ENCODE data around the gene NUTM2F. TPM values are rescaled to one million over a fixed set of nuclear protein-coding genes. Genes with fewer than 3 reads are reported as not detected.
"Not testable (repeated sequence)": the region's sequence is repeated elsewhere in the genome, so short reads cannot be mapped to it uniquely, and the experiment has no call there.

The NUTM2F gene
- total and polyA plus RNA-seq, 2 experiments from 2014 or later: not detected

- in situ Hi-C loops (cut with MboI): no loop called here
- Histone ChIP-seq H3K27me3 (replicated peaks; ENCODE audit: insufficient read depth) (no peaks in the 10 kb centered on the region), H3K9ac (no peak overlapping the region), H3K9me3 (ENCODE audit: low read depth) (no peaks in the 10 kb centered on the region), H3K4me1 (ENCODE audit: insufficient read depth) (peaks cover 4% of the 10 kb centered on the region; the same call in 1 of the 2 replicates), H3K36me3 (ENCODE audit: low read depth) (peaks cover 7% of the 10 kb centered on the region; the same call in 1 of the 2 replicates), H3K79me2 (ENCODE audit: insufficient read depth) (no peaks in the 10 kb centered on the region; the same call in 1 of the 2 replicates), H4K20me1 (ENCODE audit: insufficient read depth) (no peaks in the 10 kb centered on the region), H3K27ac (no peak overlapping the region), H3F3A (ENCODE audit: insufficient read depth) (no peaks in the 10 kb centered on the region), H3K4me2 (ENCODE audit: unreplicated experiment) (no peak overlapping the region), H2AFZ (no peak overlapping the region), H3K9me2 (ENCODE audit: insufficient read depth) (no peaks in the 10 kb centered on the region), H3K4me3 (no peak overlapping the region)
- no peak for DNase-seq
- no peak for TF ChIP-seq EZH2phosphoT487 (IDR thresholded peaks at IDR 0.05; ENCODE audit: insufficient read depth, low read depth)
- no peak for TF ChIP-seq EZH2 (IDR thresholded peaks at IDR 0.05; ENCODE audit: insufficient read depth, poor library complexity, severe bottlenecking)
Observed at GRCh38 chr9:94281101-94281500, 47.3 kb downstream of the NUTM2F start.

- no peaks in the 10 kb centered on the region for H3K27me3 ChIP-seq (replicated peaks; ENCODE audit: insufficient read depth)
- H3F3A ChIP-seq (ENCODE audit: insufficient read depth): no peaks in the 10 kb centered on the region
- H3K4me3 ChIP-seq: no peak overlapping the region
- H3K9me2 ChIP-seq (ENCODE audit: insufficient read depth): no peaks in the 10 kb centered on the region
- WGBS, 2 experiments (ENCODE audit: low coverage in 1 of 2, low lambda C conversion rate in 2 of 2, missing lambda C conversion rate in 2 of 2): 97 to 98% methylated on average over 9 of the region's 9 CpGs
- no peak overlapping the region for H3K4me2 ChIP-seq (ENCODE audit: unreplicated experiment)
- peaks cover 7% of the 10 kb centered on the region; the same call in 1 of the 2 replicates for H3K36me3 ChIP-seq (ENCODE audit: low read depth)
- TF ChIP-seq EZH2 (IDR thresholded peaks at IDR 0.05; ENCODE audit: insufficient read depth, poor library complexity, severe bottlenecking) (no peak), EZH2phosphoT487 (IDR thresholded peaks at IDR 0.05; ENCODE audit: insufficient read depth, low read depth) (no peak)
- H4K20me1 ChIP-seq (ENCODE audit: insufficient read depth): no peaks in the 10 kb centered on the region
- no peaks in the 10 kb centered on the region for H3K9me3 ChIP-seq (ENCODE audit: low read depth)
- H3K4me1 ChIP-seq (ENCODE audit: insufficient read depth): peaks cover 4% of the 10 kb centered on the region; the same call in 1 of the 2 replicates
- no peak for DNase-seq
- H2AFZ ChIP-seq: no peak overlapping the region
- H3K79me2 ChIP-seq (ENCODE audit: insufficient read depth): peaks cover 3% of the 10 kb centered on the region; the same call in 1 of the 2 replicates
- H3K9ac ChIP-seq: no peak overlapping the region
- in situ Hi-C loops (cut with MboI): no loop called here
- no peak overlapping the region for H3K27ac ChIP-seq
Observed at GRCh38 chr9:94280409-94280989, 47.9 kb downstream of the NUTM2F start.

- Histone ChIP-seq H3K27me3 (replicated peaks; ENCODE audit: insufficient read depth) (no peaks in the 10 kb centered on the region), H3K9me3 (ENCODE audit: low read depth) (no peaks in the 10 kb centered on the region), H3K9ac (no peak overlapping the region), H2AFZ (no peak overlapping the region), H3K4me3 (no peak overlapping the region), H3K9me2 (ENCODE audit: insufficient read depth) (no peaks in the 10 kb centered on the region), H3F3A (ENCODE audit: insufficient read depth) (no peaks in the 10 kb centered on the region), H3K4me1 (ENCODE audit: insufficient read depth) (peaks cover 4% of the 10 kb centered on the region; the same call in 1 of the 2 replicates), H3K36me3 (ENCODE audit: low read depth) (peaks cover 7% of the 10 kb centered on the region; the same call in 1 of the 2 replicates), H3K27ac (no peak overlapping the region), H3K79me2 (ENCODE audit: insufficient read depth) (peaks cover 10% of the 10 kb centered on the region), H3K4me2 (ENCODE audit: unreplicated experiment) (no peak overlapping the region), H4K20me1 (ENCODE audit: insufficient read depth) (no peaks in the 10 kb centered on the region)
- WGBS, 2 experiments (ENCODE audit: low coverage in 1 of 2, low lambda C conversion rate in 2 of 2, missing lambda C conversion rate in 2 of 2): 95 to 97% methylated on average over 6 of the region's 6 CpGs
- TF ChIP-seq EZH2 (IDR thresholded peaks at IDR 0.05; ENCODE audit: insufficient read depth, poor library complexity, severe bottlenecking) (no peak), EZH2phosphoT487 (IDR thresholded peaks at IDR 0.05; ENCODE audit: insufficient read depth, low read depth) (no peak)
- in situ Hi-C loops (cut with MboI): no loop called here
- no peak for DNase-seq
Observed at GRCh38 chr9:94277885-94278536, 50.4 kb downstream of the NUTM2F start.

GRCh38 chr9:94277029-94277428, 51.4 kb downstream of the NUTM2F start:
- H3K4me1 ChIP-seq (ENCODE audit: insufficient read depth); H3K36me3 ChIP-seq (ENCODE audit: low read depth); in situ Hi-C loops (cut with MboI); H3K4me3 ChIP-seq; H3K9me2 ChIP-seq (ENCODE audit: insufficient read depth); H3K9me3 ChIP-seq (ENCODE audit: low read depth); H3F3A ChIP-seq (ENCODE audit: insufficient read depth); H3K27me3 ChIP-seq (replicated peaks; ENCODE audit: insufficient read depth); H4K20me1 ChIP-seq (ENCODE audit: insufficient read depth); H2AFZ ChIP-seq; DNase-seq; H3K4me2 ChIP-seq (ENCODE audit: unreplicated experiment); H3K9ac ChIP-seq; H3K27ac ChIP-seq: not testable (repeated sequence)
- peaks cover 10% of the 10 kb centered on the region for H3K79me2 ChIP-seq (ENCODE audit: insufficient read depth)
- WGBS, 2 experiments (ENCODE audit: low coverage in 1 of 2, low lambda C conversion rate in 2 of 2, missing lambda C conversion rate in 2 of 2): 96% methylated on average over 4 of the region's 4 CpGs
